ENCODE results near the gene NAXE. TPM values are rescaled to one million over a fixed set of nuclear protein-coding genes. Genes with fewer than 3 reads are reported as not detected.

NAXE gene
- total and polyA plus RNA-seq, 2 of the 13 experiments (the other 11 are each of a cell fraction or from before 2014, with no cell fraction given): 39.4 to 59.4 TPM

- TF ChIP-seq MIER3 (CRISPR knock-in tag; IDR thresholded peaks at IDR 0.05; ENCODE audit: borderline replicate concordance) (no peak), AGO2 (optimal IDR thresholded peaks at IDR 0.05; ENCODE audit: low read depth, low read length) (peak; percentile 80), BCL3 (CRISPR knock-in tag; IDR thresholded peaks at IDR 0.05) (no peak), ZNF543 (CRISPR knock-in tag; IDR thresholded peaks at IDR 0.05) (no peak), TP53 (CRISPR knock-in tag; conservative IDR thresholded peaks at IDR 0.05) (no peak), ZNF350 (CRISPR knock-in tag; IDR thresholded peaks at IDR 0.05; ENCODE audit: borderline replicate concordance, low read depth) (0 out of 2 replicates have a peak, but pooled peaks have one; percentile 8), ZNF776 (CRISPR knock-in tag; IDR thresholded peaks at IDR 0.05) (peak; percentile 17; the same call in 1 of the 2 replicates), ZNF777 (CRISPR knock-in tag; IDR thresholded peaks at IDR 0.05) (no peak), AHDC1 (CRISPR knock-in tag; IDR thresholded peaks at IDR 0.05; ENCODE audit: borderline replicate concordance) (no peak), HNRNPUL1 (IDR thresholded peaks at IDR 0.05; ENCODE audit: low read depth, low read length) (no peak), SALL1 (CRISPR knock-in tag; IDR thresholded peaks at IDR 0.05) (0 out of 2 replicates have a peak, but pooled peaks have one; percentile 21), PRPF4 (IDR thresholded peaks at IDR 0.05; ENCODE audit: low read depth, low read length, poor library complexity, severe bottlenecking) (no peak), KDM5B (CRISPR knock-in tag; IDR thresholded peaks at IDR 0.05; ENCODE audit: borderline replicate concordance) (0 out of 2 replicates have a peak, but pooled peaks have one; percentile 3), MED1 (CRISPR knock-in tag; IDR thresholded peaks at IDR 0.05) (no peak), ZFP91 (CRISPR knock-in tag; IDR thresholded peaks at IDR 0.05; ENCODE audit: borderline replicate concordance) (no peak), NPAS2 (CRISPR knock-in tag; IDR thresholded peaks at IDR 0.05; ENCODE audit: borderline replicate concordance) (no peak), POLR2AphosphoS5 (IDR thresholded peaks at IDR 0.05; ENCODE audit: low read depth, low read length) (peak; percentile 26), NR1H2 (CRISPR knock-in tag; IDR thresholded peaks at IDR 0.05; ENCODE audit: borderline replicate concordance, low read depth) (no peak), SUZ12 (IDR thresholded peaks at IDR 0.05; ENCODE audit: low read depth, low read length) (no peak), GFI1 (CRISPR knock-in tag; IDR thresholded peaks at IDR 0.05; ENCODE audit: borderline replicate concordance) (no peak)
Measured at GRCh38 chr1:156592158-156592909, 758 bp downstream of the NAXE start (continued).

All from HepG2 (cell line).